BE2C (cell line): Measurements from ENCODE around the gene PRKG1.
"Not testable (repeated sequence)": the region's sequence is repeated elsewhere in the genome, so short reads cannot be mapped to it uniquely, and the experiment has no call there.

ENCODE experiments used
- DNase-seq: peaks from one replicate; pipeline ENCODE4 v3.0.0-alpha.2; 2020
- H3K27me3 ChIP-seq: fragments of 250-450 bp; sonication (Bioruptor Pico); 2 replicates; pipeline ENCODE4 v1.5.1; 2020; ENCODE audit warnings: mild to moderate bottlenecking
- H3K36me3 ChIP-seq: fragments of 250-450 bp; sonication (Bioruptor Pico); 2 replicates; pipeline ENCODE4 v1.5.1; 2020; ENCODE audit warnings: mild to moderate bottlenecking
- H3K4me1 ChIP-seq: fragments of 250-450 bp; sonication (Bioruptor Pico); 2 replicates; pipeline ENCODE4 v1.5.1; 2020
- H3K4me3 ChIP-seq: 2 replicates; pipeline ENCODE4 v1.5.1; 2011; ENCODE audit warnings: low read depth, low read length
- H3K9me3 ChIP-seq: fragments of 250-450 bp; sonication (Bioruptor Pico); 2 replicates; pipeline ENCODE4 v1.5.1; 2020
- TF ChIP-seq, protein P1 (sequence below): IDR thresholded peaks from 2 replicates; pipeline ENCODE4 v1.5.1; 2012; ENCODE audit warnings: mild to moderate bottlenecking, low read depth, low read length

The PRKG1 gene

DNA sequence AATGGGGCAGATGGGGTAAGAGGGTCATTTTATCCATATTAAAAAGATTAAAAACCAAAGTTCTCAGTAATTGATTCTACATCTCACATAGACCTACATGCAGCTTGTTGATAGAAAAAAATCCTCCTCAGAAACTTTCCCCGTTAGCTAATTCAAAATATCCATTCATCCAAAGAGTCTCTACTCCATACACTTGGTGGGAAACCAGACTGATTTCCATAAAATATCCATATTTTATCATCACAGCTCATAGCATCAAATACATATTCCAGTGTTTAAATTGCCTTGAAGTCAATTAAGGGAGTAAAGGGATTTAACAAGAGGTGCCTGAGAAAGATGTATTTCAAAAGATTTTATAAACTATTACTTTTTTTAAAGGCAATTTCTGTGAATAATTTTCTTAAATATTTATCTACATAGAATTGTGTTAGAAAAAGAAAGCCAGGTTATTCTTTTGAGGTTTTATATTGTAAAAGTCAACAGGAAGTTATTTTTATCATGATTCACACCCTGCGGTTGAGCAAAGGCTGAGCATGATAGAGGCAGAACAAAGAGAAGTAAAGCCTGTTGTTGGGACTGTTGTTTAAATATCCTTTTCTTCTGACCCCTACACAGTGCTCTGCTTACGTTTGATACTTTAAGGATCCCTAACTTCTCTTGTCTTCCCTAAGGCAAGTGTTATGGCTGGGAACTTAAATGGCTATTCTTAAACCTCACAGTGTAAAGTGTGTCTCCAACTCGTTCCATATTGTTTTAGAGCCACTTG, 266.7 kb downstream of the PRKG1 start:
- TF ChIP-seq, protein P1, sequence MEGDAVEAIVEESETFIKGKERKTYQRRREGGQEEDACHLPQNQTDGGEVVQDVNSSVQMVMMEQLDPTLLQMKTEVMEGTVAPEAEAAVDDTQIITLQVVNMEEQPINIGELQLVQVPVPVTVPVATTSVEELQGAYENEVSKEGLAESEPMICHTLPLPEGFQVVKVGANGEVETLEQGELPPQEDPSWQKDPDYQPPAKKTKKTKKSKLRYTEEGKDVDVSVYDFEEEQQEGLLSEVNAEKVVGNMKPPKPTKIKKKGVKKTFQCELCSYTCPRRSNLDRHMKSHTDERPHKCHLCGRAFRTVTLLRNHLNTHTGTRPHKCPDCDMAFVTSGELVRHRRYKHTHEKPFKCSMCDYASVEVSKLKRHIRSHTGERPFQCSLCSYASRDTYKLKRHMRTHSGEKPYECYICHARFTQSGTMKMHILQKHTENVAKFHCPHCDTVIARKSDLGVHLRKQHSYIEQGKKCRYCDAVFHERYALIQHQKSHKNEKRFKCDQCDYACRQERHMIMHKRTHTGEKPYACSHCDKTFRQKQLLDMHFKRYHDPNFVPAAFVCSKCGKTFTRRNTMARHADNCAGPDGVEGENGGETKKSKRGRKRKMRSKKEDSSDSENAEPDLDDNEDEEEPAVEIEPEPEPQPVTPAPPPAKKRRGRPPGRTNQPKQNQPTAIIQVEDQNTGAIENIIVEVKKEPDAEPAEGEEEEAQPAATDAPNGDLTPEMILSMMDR = no peak
- Histone ChIP-seq H3K4me1 (no peaks in the 10 kb centered on the region), H3K27me3 (no peaks in the 10 kb centered on the region), H3K4me3 (no peak overlapping the region), H3K9me3 (no peaks in the 10 kb centered on the region), H3K36me3 (no peaks in the 10 kb centered on the region)
- DNase-seq = no peak

DNA sequence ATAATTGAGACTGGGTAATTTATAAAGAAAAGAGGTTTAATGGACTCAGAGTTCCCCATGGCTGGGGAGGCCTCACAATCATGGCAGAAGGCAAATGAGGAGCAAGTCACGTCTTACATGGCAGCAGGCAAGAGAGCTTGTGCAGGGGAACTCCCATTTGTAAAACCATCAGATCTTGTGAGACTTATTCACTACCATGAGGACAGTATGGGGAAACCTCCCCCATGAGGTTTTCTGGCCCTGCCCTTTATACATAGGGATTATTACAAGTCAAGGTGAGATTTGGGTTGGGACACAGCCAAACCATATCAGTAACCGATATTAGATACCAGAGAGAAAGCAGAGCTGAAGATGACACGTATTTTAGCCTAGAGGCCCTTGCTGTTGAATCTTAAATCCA, 267.5 kb downstream of the PRKG1 start:
- H3K36me3 ChIP-seq, H3K4me3 ChIP-seq, H3K4me1 ChIP-seq, H3K27me3 ChIP-seq, DNase-seq, H3K9me3 ChIP-seq: not testable (repeated sequence)

DNA sequence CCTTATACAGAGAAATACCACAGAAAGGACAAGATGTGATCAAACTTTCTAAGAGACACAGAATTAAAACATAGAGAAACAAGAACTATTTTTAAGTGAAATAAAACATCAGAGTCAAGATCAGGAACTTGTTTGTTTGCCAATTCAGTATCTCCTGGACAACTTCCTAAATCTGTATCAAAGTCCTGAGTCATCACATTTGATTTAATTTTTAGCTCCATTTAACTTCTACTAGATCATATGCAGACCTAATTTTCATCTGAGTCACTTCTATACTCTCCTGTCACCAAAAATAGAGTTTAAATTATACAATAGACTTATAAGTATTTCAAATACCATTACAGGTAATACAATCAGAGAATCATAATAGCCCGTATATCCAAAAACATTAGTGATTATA, 268.1 kb downstream of the PRKG1 start:
- no peak for DNase-seq
- H3K9me3 ChIP-seq = no peaks in the 10 kb centered on the region
- H3K27me3 ChIP-seq = no peaks in the 10 kb centered on the region
- TF ChIP-seq, protein P1 = no peak
- no peaks in the 10 kb centered on the region for H3K36me3 ChIP-seq
- H3K4me3 ChIP-seq = no peak overlapping the region
- no peaks in the 10 kb centered on the region for H3K4me1 ChIP-seq

DNA sequence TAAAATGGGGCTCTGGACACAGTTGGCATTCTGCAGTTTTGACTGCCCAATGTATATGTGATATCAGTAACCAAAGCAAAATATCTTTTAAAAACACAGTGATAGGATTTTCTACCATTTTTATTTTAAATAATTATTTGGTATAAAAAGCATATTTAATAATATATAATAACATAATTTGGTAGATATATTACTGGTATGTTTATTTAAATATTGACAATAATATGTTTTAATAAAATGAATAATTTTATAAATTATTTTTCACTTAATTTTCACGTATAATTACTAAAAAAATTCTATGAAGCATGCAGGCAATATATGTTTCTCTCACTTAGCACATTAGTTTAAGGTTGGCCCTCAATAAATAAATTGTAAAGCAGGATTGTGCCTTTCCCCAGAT, 269.1 kb downstream of the PRKG1 start:
- no peaks in the 10 kb centered on the region for H3K9me3 ChIP-seq
- no peaks in the 10 kb centered on the region for H3K36me3 ChIP-seq
- no peaks in the 10 kb centered on the region for H3K27me3 ChIP-seq
- DNase-seq = no peak
- no peaks in the 10 kb centered on the region for H3K4me1 ChIP-seq
- no peak overlapping the region for H3K4me3 ChIP-seq
- TF ChIP-seq, protein P1 = no peak

DNA sequence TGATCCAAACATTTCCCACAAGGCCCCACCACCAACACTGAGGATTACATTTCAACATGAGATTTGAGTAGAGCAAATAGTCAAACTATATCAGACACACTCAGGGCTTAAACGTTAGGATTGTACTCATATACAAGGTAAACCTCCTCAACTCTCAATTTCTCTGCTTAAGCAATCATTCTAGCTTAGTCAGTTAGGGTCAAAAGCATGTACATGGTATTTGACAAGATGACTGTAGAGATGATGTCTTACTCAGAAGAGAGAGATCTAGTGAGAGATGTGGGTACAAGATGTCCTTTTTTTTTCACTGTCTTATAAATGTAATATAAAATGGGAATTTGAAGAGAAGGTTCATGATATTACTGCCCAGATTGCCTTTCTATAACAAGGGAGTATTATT, 270.1 kb downstream of the PRKG1 start:
- DNase-seq = no peak
- Histone ChIP-seq H3K27me3 (no peaks in the 10 kb centered on the region), H3K4me3 (no peak overlapping the region), H3K36me3 (no peaks in the 10 kb centered on the region), H3K9me3 (no peaks in the 10 kb centered on the region), H3K4me1 (no peaks in the 10 kb centered on the region)
- TF ChIP-seq, protein P1 = no peak

DNA sequence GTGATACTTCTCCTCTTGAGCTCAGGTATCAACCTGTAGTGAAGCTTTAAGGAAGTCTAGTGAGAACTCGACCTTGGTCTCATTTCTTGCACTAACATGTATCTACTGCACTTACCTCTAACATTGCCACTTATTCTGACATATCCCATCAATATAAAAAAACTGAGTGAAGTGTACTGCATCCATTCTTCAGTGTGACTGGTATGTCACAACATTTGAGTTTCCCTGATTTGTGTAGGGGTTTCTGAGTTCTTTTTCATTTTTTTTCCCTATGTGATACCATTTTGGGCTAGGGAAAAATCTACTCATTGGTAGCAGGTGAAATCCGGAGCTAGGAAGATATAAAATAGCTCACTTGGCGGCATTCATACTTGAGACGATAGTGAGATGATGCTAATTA, 274.3 kb downstream of the PRKG1 start:
- DNase-seq = no peak
- Histone ChIP-seq H3K27me3 (no peaks in the 10 kb centered on the region), H3K9me3 (no peaks in the 10 kb centered on the region), H3K4me1 (no peaks in the 10 kb centered on the region), H3K4me3 (no peak overlapping the region), H3K36me3 (no peaks in the 10 kb centered on the region)
- TF ChIP-seq, protein P1 = no peak
